Activated effector memory CD4-positive, alpha-beta T cell treated with Interleukin-2 at 50 U/mL for 16 hours (primary cell): ENCODE measurements around the gene ERCC6L.

Experiments used
- DNase-seq: peaks from one replicate; pipeline ENCODE4 v3.0.0-alpha.2; 2020

The ERCC6L gene, protein sequence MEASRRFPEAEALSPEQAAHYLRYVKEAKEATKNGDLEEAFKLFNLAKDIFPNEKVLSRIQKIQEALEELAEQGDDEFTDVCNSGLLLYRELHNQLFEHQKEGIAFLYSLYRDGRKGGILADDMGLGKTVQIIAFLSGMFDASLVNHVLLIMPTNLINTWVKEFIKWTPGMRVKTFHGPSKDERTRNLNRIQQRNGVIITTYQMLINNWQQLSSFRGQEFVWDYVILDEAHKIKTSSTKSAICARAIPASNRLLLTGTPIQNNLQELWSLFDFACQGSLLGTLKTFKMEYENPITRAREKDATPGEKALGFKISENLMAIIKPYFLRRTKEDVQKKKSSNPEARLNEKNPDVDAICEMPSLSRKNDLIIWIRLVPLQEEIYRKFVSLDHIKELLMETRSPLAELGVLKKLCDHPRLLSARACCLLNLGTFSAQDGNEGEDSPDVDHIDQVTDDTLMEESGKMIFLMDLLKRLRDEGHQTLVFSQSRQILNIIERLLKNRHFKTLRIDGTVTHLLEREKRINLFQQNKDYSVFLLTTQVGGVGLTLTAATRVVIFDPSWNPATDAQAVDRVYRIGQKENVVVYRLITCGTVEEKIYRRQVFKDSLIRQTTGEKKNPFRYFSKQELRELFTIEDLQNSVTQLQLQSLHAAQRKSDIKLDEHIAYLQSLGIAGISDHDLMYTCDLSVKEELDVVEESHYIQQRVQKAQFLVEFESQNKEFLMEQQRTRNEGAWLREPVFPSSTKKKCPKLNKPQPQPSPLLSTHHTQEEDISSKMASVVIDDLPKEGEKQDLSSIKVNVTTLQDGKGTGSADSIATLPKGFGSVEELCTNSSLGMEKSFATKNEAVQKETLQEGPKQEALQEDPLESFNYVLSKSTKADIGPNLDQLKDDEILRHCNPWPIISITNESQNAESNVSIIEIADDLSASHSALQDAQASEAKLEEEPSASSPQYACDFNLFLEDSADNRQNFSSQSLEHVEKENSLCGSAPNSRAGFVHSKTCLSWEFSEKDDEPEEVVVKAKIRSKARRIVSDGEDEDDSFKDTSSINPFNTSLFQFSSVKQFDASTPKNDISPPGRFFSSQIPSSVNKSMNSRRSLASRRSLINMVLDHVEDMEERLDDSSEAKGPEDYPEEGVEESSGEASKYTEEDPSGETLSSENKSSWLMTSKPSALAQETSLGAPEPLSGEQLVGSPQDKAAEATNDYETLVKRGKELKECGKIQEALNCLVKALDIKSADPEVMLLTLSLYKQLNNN

DNA sequence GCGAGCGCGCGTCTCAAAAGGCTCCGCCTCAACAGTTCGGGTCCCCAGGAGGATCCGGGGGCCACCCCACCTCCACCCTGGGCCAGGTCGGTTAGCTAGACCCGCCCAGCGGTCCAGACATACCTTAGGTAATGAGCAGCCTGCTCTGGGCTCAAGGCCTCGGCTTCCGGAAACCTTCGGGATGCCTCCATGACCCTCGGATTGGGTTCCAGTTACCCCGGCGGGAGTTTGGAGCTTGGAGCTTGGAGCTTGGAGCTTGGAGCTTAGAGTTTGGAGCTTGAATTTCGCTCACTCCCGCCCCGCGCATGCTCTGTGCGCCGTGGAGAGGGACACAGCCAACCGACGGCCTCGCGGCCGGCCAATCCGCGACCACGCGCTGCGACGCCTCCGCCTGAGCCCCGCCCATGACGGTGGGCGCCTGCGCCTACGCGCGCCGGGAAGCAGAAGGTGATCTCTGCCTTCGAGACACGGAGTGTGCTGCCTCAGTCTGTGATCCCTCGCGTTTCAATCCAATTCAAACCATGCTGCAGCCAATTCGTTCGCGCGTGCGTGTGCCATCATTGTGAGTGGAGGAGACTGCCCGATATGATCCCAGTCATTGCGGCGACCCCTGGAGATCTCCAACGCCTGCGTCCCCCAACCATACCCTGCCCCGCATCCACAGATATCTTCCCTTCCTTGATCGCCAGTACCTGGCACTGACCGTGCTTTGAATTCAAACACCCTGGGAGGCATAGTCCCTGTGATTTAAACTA, at the start of gene ERCC6L:
Gene ERCC6L, minus strand, starts transcription at position 307 of the 755 bp plus-strand sequence. Its CDS starts 116 bp downstream, at position 191.
- peak; percentile 79 for DNase-seq

DNA sequence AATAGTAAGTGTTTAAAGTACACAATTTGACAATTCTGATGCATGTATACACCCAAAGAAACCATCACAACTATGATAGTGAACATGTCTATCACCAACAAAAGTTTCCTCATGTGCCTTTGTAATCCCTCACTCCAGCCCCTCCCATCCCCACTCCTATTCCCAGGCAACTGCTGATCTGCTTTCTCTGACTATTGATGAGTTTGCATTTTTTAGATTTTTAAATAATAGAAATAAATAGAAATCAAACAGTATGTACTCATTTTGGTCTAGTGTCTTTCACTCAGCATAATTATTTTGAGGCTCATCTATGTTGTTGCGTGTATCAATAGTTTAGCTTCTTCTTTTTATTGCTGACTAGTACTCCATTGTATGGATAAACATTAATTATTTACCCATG, 43.5 kb upstream of the ERCC6L start:
- no peak for DNase-seq

DNA sequence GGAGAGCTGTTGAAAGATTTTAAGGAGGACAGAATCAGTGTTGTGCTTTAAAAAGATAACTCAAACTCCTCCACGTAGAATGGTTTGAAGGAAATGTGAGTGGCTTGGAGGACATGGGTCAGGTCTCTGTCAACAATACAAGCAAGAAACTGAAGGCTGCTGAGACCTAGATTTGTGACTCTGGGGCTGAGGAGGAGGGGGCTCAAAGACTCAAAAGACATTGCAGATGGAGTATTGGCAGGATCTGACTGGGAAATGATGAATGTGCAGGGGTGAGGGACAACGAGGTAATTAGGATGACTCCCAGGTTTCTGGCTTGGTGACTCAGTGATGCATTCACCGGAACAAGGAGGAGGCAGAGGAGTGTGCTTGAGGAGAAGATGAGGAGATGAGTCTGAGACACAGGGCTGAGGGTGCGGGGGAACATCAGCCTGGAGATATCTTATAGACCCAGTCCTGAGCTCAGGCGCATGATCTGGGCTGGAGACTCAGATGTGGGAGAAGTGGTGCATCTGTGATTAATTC, 41.6 kb upstream of the ERCC6L start:
- DNase-seq: no peak

DNA sequence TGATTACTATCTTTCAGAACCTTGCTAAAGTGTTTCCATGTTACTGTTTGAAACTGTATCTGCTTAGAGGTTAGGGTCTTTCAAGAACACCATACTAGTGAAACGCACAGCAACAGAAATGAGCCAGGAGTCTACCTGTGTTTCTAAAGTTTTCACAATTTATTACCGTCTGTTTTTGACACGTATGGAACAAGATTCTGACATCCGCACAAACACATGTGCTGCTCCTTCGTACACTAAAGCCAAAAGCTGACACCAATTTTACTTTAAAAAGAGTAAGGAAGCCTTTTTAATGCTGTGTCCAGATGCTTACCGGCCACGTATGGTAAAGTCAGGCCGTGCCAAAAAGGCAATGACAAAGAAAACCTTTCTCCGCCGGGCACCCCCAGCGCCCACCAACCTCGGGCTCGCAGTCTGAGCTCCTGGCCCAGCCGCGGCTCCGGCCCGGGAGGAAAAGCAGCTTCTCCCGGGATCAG, 37.7 kb upstream of the ERCC6L start:
- DNase-seq: no peak

DNA sequence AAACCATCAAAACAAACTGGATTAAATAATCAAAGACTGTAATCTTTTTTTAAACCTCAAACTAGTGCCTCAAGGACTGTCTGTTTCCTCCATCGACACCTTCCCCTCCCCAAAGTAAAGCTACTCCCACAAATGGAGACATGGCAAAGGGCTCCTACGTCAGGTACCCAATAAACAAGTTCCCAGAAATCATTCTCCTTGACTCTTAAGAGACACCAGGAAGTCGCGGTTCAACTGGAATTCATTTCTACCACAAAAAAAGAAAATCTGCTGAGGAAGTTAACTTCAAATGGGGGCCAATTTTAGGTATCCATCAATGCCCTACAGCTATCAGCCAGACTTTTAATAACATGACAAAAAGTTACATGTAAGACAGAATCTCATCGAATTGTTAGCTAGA, 35.7 kb upstream of the ERCC6L start:
- no peak for DNase-seq

DNA sequence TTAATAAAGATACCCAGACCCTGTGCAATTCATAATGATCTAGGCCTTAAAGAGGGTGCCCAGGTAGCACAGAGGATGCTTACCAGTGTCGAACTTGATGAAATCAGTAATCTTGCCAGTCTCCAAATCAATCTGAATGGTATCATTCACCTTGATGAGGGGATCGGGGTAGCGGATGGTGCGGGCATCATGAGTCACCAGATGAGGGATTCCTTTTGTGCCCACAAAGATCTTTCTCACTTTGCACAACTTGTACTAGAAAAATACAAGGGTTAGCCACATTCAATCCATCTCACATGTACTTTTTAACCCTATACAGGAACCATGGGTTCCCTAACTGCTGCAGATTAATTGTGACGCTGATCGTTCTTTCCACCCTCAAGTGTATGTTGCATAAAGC, 34.9 kb upstream of the ERCC6L start:
- no peak for DNase-seq

DNA sequence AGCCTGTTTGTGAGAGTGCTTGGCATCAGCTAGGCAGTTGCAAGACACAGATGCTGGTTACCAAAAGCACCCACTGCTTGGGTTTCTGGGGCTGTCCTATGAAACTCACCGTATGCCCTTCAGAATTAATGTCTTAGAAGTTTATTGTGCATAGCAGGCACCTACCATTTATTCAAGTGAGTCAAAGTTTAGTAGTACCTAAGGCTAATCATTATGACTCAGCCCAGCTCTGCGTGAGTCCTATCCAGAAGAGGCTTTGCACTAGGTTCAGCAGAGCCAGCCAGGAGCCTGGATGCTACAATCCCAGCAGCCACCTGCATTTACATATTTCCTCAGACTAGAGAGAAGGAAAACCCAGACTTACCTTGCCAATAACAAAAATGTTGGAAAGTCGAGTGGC, 34.0 kb upstream of the ERCC6L start:
- no peak for DNase-seq

DNA sequence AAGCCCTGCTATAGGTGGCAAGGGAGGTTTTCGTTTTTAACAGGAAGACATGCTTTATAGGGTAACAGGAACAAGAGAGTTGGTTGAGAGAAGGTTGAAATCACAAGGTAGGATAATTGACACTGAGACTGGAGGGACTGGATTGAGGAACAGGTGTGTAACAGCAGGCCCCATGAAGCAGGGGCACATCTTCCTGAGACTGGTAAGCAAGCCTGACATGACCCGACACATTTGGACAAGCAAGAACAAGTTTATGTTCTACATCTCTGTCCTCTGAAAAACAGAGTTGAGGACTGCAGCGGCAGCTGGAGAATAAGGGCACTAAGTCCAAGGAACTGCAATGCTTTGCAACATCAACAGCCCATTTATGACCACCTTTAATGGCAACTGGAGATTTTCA, 33.0 kb upstream of the ERCC6L start:
- DNase-seq: no peak

DNA sequence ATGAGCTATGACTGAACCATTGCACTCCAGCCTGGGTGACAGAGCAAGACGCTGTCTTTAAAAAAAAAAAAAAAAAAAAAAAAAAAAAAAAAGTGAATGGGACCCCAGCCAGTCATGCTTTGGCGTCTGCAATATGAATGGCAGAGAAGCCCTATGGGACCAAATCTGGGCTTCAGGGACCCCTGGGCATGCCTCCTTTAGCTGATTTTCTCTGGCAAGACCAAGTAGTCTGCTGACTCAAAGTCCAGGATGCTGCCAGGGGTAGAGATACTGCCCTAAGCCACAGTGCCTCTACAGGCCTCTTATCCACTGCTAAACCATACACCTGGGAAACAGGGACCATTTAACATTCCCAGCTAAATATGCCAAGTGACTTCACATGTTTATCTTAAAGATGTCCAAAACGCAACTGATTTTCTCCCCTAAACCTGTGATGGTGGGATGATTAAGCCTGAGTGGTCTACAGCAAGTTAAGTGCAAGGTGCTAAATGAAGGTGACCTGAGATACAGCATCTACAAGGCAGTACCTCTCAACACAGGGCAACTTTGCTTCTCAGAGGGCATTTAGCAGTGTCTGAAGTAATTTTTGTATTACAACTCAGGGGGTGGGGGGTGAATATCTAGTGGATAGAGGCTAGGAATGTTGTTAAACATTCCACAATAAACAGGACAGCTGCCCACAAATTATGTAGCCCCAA, 32.4 kb upstream of the ERCC6L start:
- no peak for DNase-seq

DNA sequence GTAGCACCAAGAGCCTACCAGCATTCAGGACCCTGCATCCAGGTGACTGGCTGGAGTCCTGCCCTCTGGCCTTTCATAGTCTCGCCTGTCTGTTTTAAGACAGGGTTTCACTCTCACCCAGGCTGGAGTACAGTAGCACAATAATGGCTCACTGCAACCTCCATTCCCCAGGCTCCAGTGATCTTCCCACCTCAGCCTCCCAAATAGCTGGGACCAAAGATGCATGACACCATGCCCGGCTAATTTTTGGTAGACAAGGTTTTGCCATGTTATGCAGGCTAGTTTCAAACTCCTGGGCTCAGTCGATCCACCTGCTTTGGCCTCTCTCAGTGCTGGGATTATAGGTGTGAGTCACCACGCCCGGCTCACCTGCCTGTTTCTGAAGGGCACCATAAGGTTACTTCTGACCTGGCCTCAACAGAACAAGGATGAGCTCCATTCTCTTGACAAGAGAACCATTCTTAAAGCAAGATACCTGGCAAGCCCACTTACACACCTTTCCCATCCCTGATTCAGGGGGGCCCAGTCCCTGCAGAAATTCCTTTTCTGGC, 31.6 kb upstream of the ERCC6L start:
- DNase-seq: no peak

DNA sequence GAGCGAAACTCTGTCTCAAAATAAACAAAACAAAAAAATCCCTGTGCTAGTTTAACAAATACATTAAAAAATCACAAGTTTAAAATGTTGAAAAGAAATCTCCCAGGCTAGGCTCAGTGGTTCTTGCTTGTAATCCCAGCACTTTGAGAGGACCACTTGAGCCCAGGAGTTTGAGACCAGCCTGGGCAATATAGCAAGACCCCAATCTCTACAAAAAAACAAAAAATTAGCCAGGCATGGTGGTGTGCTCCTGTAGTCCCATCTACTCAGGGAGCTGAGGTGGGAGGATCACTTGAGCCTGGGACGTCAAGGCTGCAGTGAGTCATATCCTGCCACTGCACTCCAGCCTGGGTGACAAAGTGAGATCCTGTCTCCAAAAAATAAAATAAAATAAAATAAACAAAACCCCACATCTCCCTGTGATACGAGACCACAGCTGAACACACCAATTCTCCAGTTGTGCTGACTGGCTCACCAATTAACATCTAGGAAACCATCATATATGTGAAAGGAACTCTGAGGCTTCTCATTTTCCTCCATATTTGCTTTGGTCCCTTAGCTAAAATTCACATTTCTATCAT, 30.9 kb upstream of the ERCC6L start:
- no peak for DNase-seq

DNA sequence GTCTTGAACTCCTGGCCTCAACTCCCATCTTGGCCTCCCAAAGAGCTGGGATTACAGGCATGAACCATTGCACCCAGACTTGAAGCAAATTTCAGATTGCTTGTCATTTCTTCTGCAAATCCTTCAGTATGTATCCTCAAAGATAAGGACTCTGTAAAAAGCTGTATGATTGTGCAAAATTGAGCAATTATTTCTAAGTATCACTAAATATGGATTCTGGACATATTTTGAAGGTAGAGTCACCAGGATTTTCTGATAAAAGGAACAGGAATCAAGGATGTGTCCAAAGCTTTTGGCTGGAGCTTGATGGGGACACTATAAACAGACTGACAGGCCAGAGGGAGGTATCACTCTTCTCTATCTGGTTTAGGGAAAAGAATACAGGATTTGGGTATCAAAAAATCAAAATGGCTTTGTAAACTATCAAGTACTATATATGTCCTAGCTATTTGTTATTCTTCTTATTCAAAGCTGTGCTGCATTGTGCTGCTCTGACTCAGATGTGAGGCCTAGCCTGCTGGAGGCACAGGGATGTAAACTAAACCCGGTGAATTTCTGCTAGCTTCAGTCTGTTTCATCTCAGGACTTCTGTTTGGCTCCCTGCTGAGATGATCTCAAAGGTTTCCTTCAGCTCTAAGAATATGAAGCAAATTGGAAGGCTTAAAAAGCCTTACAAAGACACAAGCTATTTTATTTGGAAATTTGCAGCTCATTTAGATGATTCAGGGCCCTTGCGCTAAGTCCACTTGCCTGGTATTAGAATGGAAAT, 30.0 kb upstream of the ERCC6L start:
- no peak for DNase-seq

DNA sequence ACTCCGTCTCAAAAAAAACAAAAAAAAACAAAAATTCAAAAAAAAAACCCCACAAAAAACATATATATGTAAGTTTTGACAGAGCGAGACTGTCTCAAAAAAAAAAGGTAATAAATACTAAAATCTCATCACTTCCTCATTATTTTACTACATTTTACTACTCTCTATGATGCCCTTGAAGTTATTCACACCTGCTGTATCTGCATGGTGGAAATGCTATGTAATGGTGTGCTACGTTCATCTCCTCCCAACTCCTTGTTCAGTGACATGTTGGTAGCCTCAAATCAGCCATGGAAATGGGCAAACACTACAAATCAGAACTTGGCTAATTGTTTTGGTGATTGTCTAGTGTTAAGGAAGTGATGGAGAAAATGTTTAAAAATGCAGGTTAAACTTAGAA, 26.4 kb upstream of the ERCC6L start:
- no peak for DNase-seq

DNA sequence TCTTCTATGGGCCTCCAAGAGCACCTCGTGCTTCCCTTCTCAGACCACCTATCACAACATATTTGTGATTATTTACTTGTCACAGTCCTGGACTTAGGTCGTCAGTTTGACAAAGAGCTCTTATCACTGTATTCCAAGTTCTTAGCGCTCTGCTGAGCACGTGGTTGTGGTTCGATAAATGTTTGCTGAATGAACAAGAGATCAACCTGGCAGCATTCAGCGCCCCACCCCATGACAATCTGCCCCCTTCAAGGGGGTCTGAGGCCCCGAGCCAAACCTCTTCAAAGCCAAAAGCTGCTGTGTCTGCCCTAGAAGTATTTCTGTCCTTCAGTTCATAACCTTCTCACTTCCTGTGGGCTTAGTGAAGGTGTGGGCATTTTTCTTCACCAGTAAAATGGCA, 23.2 kb upstream of the ERCC6L start:
- DNase-seq: no peak

DNA sequence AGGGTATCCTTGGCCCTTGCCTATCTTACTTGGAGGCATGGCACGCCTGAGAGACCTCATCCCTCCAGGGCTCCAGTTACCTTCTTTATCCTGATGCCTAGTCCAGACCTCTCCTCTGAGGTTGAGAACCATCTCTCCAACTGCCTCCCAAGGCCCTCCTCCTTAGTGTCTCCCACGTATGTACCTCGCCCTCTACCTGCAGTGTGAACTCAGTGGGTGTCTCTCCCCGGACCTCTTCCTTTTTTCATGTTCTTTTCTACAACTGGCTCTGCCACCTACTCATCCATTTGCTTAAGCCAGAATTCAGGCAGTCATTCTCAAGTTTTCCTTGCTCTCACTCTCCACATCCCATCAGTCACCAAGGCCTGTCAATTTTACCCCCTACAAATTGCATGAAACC, 21.6 kb upstream of the ERCC6L start:
- DNase-seq: no peak

DNA sequence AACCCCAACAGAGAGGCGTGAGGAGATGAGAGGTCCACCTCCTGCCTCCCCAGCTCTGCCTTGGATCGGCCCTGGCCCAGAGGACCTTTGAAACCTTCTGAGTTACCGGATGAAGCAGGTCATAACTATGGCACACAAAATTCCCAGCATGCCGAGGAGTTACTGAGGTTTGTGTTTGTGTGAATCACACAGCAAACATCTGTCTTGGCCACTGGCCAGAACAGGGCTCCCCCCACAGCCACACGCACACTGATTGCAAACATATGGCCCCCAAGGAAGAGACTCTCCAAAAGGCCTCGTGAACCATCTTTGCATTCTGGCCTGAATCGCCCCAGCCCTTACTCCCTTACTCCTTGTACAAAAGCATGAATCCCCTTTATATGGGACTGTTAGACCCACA, 19.3 kb upstream of the ERCC6L start:
- no peak for DNase-seq

DNA sequence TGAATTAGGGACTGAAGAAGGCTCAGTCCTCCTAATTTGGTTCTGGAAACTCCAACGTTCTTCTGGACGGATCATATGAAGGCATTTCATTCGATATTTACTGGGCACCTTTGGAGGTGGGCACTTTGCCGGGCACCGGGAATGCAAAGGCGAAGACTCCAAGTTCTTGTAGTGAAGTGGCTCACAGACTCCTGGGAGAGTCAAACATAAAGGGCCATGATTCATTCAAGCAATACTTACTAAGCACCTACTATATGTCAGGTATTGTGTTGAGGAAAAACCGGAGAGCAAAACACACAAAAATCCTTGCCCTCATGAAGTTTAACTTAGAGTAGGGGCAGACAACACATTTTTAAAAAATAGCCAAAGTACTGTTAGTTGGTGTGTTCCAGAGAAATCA, 17.0 kb upstream of the ERCC6L start:
- no peak for DNase-seq

DNA sequence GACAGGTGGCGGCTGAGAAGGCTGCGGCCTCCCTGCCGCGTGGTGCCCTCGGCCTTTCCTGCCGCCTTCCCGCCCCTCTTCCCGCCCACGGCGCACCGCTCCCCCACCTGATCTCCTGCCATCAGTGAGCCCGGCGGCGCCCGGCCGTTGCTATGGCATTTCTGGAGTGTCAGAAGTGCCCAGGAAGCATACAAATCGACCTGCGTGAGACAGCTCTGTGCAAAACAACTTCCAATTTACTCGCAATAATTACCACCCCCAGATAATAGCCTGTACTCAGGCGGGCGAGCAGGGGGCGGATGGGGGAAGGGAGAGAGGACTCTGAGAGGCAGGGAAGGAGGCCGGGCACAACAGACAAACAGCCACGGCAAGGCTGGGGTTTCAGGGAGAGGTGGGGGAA, 16.6 kb upstream of the ERCC6L start:
- no peak for DNase-seq

DNA sequence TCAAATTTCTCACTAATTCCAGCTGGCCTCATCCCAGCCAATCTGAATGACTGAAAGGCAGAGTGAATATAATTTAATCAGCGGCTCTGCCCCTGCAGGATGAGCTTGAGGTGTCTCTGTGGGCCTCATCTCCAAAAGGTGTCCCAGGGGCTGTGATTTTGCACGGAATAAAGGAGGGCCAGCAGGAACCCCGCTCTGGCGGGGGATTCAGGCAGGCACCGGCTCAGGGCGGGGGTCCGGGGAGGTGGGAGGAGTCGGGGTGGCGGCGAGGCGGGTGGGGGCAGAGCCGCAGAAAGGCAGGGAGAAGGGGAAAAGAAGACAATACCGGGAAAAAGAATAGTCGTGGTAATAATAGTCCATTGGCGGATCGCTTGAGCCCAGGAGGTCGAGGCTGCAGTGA, 16.0 kb upstream of the ERCC6L start:
- no peak for DNase-seq

DNA sequence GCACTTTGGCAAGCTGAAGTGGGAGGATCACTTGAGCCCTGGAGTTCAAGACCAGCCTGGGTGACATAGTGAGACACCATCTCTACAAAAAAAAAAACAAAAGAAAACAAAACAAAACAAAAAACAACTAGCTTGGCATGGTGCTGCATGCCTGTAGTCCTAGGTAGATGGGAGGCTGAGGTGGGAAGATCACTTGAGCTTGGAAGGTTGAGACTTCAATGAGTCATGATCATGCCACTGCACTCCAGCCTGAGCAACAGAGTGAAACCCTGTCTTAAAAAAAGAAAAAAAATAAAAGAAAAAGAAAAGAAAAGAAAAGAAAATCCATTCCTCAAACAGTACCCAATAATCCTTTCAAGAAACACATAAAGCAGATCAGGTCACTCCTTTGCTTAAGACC, 14.9 kb upstream of the ERCC6L start:
- DNase-seq: no peak
